Glutamatergic neuron (in vitro differentiated cells): Measurements from ENCODE around the gene SSRP1. TPM values are rescaled to one million over a fixed set of nuclear protein-coding genes. Genes with fewer than 3 reads are reported as not detected.
A peak's percentile ranks its signal among the peaks of the same experiment; 100 is the strongest.

Experiments
- DNase-seq: peaks from one replicate; pipeline ENCODE4 v3.0.0; 2022
- H3K27ac Mint-ChIP-seq: one replicate; pipeline ENCODE4 v1.8.0; 2020; ENCODE audit warnings: mild to moderate bottlenecking, mixed read lengths, inconsistent platforms; ENCODE audit not compliant: unreplicated experiment
- H3K27me3 Mint-ChIP-seq: one replicate; pipeline ENCODE4 v1.8.0; 2020; ENCODE audit warnings: mild to moderate bottlenecking, moderate library complexity, mixed read lengths, inconsistent platforms; ENCODE audit not compliant: unreplicated experiment
- H3K36me3 Mint-ChIP-seq: one replicate; pipeline ENCODE4 v1.8.0; 2020; ENCODE audit warnings: mild to moderate bottlenecking, mixed read lengths, inconsistent platforms; ENCODE audit not compliant: unreplicated experiment
- H3K4me1 Mint-ChIP-seq: one replicate; pipeline ENCODE4 v1.8.0; 2020; ENCODE audit warnings: mild to moderate bottlenecking, low read depth, mixed read lengths, inconsistent platforms; ENCODE audit not compliant: unreplicated experiment
- H3K4me3 Mint-ChIP-seq: one replicate; pipeline ENCODE4 v1.8.0; 2020; ENCODE audit warnings: mild to moderate bottlenecking, mixed read lengths, inconsistent platforms; ENCODE audit not compliant: unreplicated experiment
- H3K9me3 Mint-ChIP-seq: one replicate; pipeline ENCODE4 v1.8.0; 2020; ENCODE audit warnings: mild to moderate bottlenecking, moderate library complexity, mixed read lengths, inconsistent platforms; ENCODE audit not compliant: unreplicated experiment
- CTCF ChIP-seq: fragments of 200-600 bp; sonication (generic); IDR thresholded peaks from one replicate; pipeline ENCODE4 v1.5.0; 2021; ENCODE audit not compliant: partially characterized antibody, unreplicated experiment
- total RNA-seq: library from RNA; stranded (reverse); fragmentation: NEBNext Ultra II Directional; extraction: Animal tissue kit (Norgen Biotek cat#: 25700); gene quantifications from one replicate; pipeline ENCODE4 v1.2.1, GENCODE V29; 2021; ENCODE audit not compliant: unreplicated experiment

Gene SSRP1
- total RNA-seq, 1 donor from 2014 or later = 91.4 TPM

- H3K4me1 Mint-ChIP-seq = peaks cover 5% of the 10 kb centered on the region
- H3K27ac Mint-ChIP-seq = no peak overlapping the region
- no peak for TF ChIP-seq CTCF
- H3K9me3 Mint-ChIP-seq = peaks cover 13% of the 10 kb centered on the region
- peaks cover 5% of the 10 kb centered on the region for H3K36me3 Mint-ChIP-seq
- H3K27me3 Mint-ChIP-seq = peaks cover 12% of the 10 kb centered on the region
- no peak overlapping the region for H3K4me3 Mint-ChIP-seq
- no peak for DNase-seq
Observed at GRCh38 chr11:57356268-57356667, 20.6 kb upstream of the SSRP1 start.

- Mint-ChIP-seq H3K9me3 (peaks cover 9% of the 10 kb centered on the region), H3K4me3 (peak overlapping the region; percentile 50), H3K27ac (peak overlapping the region; percentile 2), H3K4me1 (peaks cover 9% of the 10 kb centered on the region), H3K36me3 (peaks cover 7% of the 10 kb centered on the region), H3K27me3 (peaks cover 6% of the 10 kb centered on the region)
- no peak for TF ChIP-seq CTCF
- DNase-seq = no peak
Observed at GRCh38 chr11:57354699-57355098, 19.0 kb upstream of the SSRP1 start.

GRCh38 chr11:57353852-57354251 lies 18.2 kb upstream of the SSRP1 start:
- peaks cover 6% of the 10 kb centered on the region for H3K9me3 Mint-ChIP-seq
- H3K27me3 Mint-ChIP-seq = peaks cover 5% of the 10 kb centered on the region
- no peak for DNase-seq
- TF ChIP-seq CTCF = no peak
- H3K27ac Mint-ChIP-seq = no peak overlapping the region
- peaks cover 7% of the 10 kb centered on the region for H3K36me3 Mint-ChIP-seq
- no peak overlapping the region for H3K4me3 Mint-ChIP-seq
- H3K4me1 Mint-ChIP-seq = peaks cover 9% of the 10 kb centered on the region

GRCh38 chr11:57353446-57353845 lies 17.8 kb upstream of the SSRP1 start:
- Mint-ChIP-seq H3K4me1 (peaks cover 6% of the 10 kb centered on the region), H3K4me3 (no peak overlapping the region), H3K9me3 (peaks cover 6% of the 10 kb centered on the region), H3K27me3 (peaks cover 5% of the 10 kb centered on the region), H3K36me3 (peaks cover 7% of the 10 kb centered on the region), H3K27ac (no peak overlapping the region)
- DNase-seq = no peak
- no peak for TF ChIP-seq CTCF

- TF ChIP-seq CTCF = no peak
Observed at GRCh38 chr11:57353036-57353435, 17.3 kb upstream of the SSRP1 start.

More at GRCh38 chr11:57353036-57353435, 17.3 kb upstream of the SSRP1 start:
- H3K4me1 Mint-ChIP-seq = peaks cover 6% of the 10 kb centered on the region
- peaks cover 7% of the 10 kb centered on the region for H3K9me3 Mint-ChIP-seq
- no peak overlapping the region for H3K27ac Mint-ChIP-seq
- H3K27me3 Mint-ChIP-seq = peaks cover 5% of the 10 kb centered on the region
- no peak overlapping the region for H3K4me3 Mint-ChIP-seq
- no peak for DNase-seq
- H3K36me3 Mint-ChIP-seq = peaks cover 7% of the 10 kb centered on the region
